ENCODE results near the gene ARG2. TPM values are rescaled to one million over a fixed set of nuclear protein-coding genes. Genes with fewer than 3 reads are reported as not detected.

ARG2 gene
- polyA plus RNA-seq, 1 donor from 2014 or later = 204 TPM

GRCh38 chr14:67607646-67608045 is 12.1 kb upstream of the ARG2 start:
- H2AFZ ChIP-seq (ENCODE audit: low read depth, low read length) = no peak overlapping the region
- H3K36me3 ChIP-seq (ENCODE audit: insufficient read depth, low read length) = no peaks in the 10 kb centered on the region
- TF ChIP-seq EZH2 (IDR thresholded peaks at IDR 0.05; ENCODE audit: borderline replicate concordance, insufficient read depth, low read length, poor library complexity, severe bottlenecking) (no peak), POLR2AphosphoS5 (IDR thresholded peaks at IDR 0.05) (no peak)
- no peak overlapping the region for H3K27ac ChIP-seq (ENCODE audit: low read length)
- no peak overlapping the region for H3K4me2 ChIP-seq (ENCODE audit: low read length)
- H3K9me2 ChIP-seq (ENCODE audit: insufficient read depth, low read length) = no peaks in the 10 kb centered on the region
- no peak overlapping the region for H3K9ac ChIP-seq (ENCODE audit: low read length)
- H3K27me3 ChIP-seq (ENCODE audit: insufficient read depth, low read depth, low read length) = no peaks in the 10 kb centered on the region
- H3K4me3 ChIP-seq (ENCODE audit: low read length) = no peak overlapping the region
- no peaks in the 10 kb centered on the region for H3K9me3 ChIP-seq (ENCODE audit: low read length)
- H3F3A ChIP-seq (ENCODE audit: insufficient read depth, low read length, poor library complexity, severe bottlenecking) = no peaks in the 10 kb centered on the region
- H4K20me1 ChIP-seq (ENCODE audit: insufficient read depth) = no peaks in the 10 kb centered on the region
- H3K79me2 ChIP-seq (replicated peaks; ENCODE audit: insufficient read depth, low read length) = no peaks in the 10 kb centered on the region

GRCh38 chr14:67609642-67610310 is 9.9 kb upstream of the ARG2 start:
- H3K9me3 ChIP-seq (ENCODE audit: low read length) = no peaks in the 10 kb centered on the region
- no peaks in the 10 kb centered on the region for H3K36me3 ChIP-seq (ENCODE audit: insufficient read depth, low read length)
- no peak overlapping the region for H3K4me2 ChIP-seq (ENCODE audit: low read length)
- no peak overlapping the region for H2AFZ ChIP-seq (ENCODE audit: low read depth, low read length)
- no peaks in the 10 kb centered on the region for H3K9me2 ChIP-seq (ENCODE audit: insufficient read depth, low read length)
- no peaks in the 10 kb centered on the region for H3K79me2 ChIP-seq (replicated peaks; ENCODE audit: insufficient read depth, low read length)
- H3K4me3 ChIP-seq (ENCODE audit: low read length) = no peak overlapping the region
- no peak overlapping the region for H3K9ac ChIP-seq (ENCODE audit: low read length)
- no peaks in the 10 kb centered on the region for H3F3A ChIP-seq (ENCODE audit: insufficient read depth, low read length, poor library complexity, severe bottlenecking)
- no peaks in the 10 kb centered on the region for H4K20me1 ChIP-seq (ENCODE audit: insufficient read depth)
- TF ChIP-seq SMC3 (conservative IDR thresholded peaks at IDR 0.05; ENCODE audit: poor library complexity) = no peak
- no peak overlapping the region for H3K27ac ChIP-seq (ENCODE audit: low read length)
- no peaks in the 10 kb centered on the region for H3K27me3 ChIP-seq (ENCODE audit: insufficient read depth, low read depth, low read length)

GRCh38 chr14:67610491-67610890 is 9.2 kb upstream of the ARG2 start:
- H3K4me3 ChIP-seq (ENCODE audit: low read length) = no peak overlapping the region
- H3K9me3 ChIP-seq (ENCODE audit: low read length) = no peaks in the 10 kb centered on the region
- TF ChIP-seq EZH2 (IDR thresholded peaks at IDR 0.05; ENCODE audit: borderline replicate concordance, insufficient read depth, low read length, poor library complexity, severe bottlenecking) (no peak), MXI1 (conservative IDR thresholded peaks at IDR 0.05; ENCODE audit: poor library complexity, severe bottlenecking) (no peak), SMC3 (conservative IDR thresholded peaks at IDR 0.05; ENCODE audit: poor library complexity) (no peak)
- H3K36me3 ChIP-seq (ENCODE audit: insufficient read depth, low read length) = no peaks in the 10 kb centered on the region
- H2AFZ ChIP-seq (ENCODE audit: low read depth, low read length) = no peak overlapping the region
- no peak overlapping the region for H3K9ac ChIP-seq (ENCODE audit: low read length)
- no peaks in the 10 kb centered on the region for H3K79me2 ChIP-seq (replicated peaks; ENCODE audit: insufficient read depth, low read length)
- H3K9me2 ChIP-seq (ENCODE audit: insufficient read depth, low read length) = no peaks in the 10 kb centered on the region
- H3K27me3 ChIP-seq (ENCODE audit: insufficient read depth, low read depth, low read length) = no peaks in the 10 kb centered on the region
- H3F3A ChIP-seq (ENCODE audit: insufficient read depth, low read length, poor library complexity, severe bottlenecking) = no peaks in the 10 kb centered on the region
- no peak overlapping the region for H3K4me2 ChIP-seq (ENCODE audit: low read length)
- H3K27ac ChIP-seq (ENCODE audit: low read length) = no peak overlapping the region
- no peaks in the 10 kb centered on the region for H4K20me1 ChIP-seq (ENCODE audit: insufficient read depth)

GRCh38 chr14:67618617-67619063 is 1.1 kb upstream of the ARG2 start:
- H3K4me2 ChIP-seq (ENCODE audit: low read length) = no peak overlapping the region
- peaks cover 8% of the 10 kb centered on the region for H3K36me3 ChIP-seq (ENCODE audit: insufficient read depth, low read length)

More at GRCh38 chr14:67618617-67619063, 1.1 kb upstream of the ARG2 start:
- Histone ChIP-seq H3K27me3 (ENCODE audit: insufficient read depth, low read depth, low read length) (no peaks in the 10 kb centered on the region), H3K4me3 (ENCODE audit: low read length) (no peak overlapping the region), H2AFZ (ENCODE audit: low read depth, low read length) (no peak overlapping the region), H4K20me1 (ENCODE audit: insufficient read depth) (no peaks in the 10 kb centered on the region), H3K9me3 (ENCODE audit: low read length) (no peaks in the 10 kb centered on the region), H3K9ac (ENCODE audit: low read length) (peak overlapping the region; percentile 95), H3K27ac (ENCODE audit: low read length) (peak overlapping the region; percentile 92), H3F3A (ENCODE audit: insufficient read depth, low read length, poor library complexity, severe bottlenecking) (no peaks in the 10 kb centered on the region), H3K9me2 (ENCODE audit: insufficient read depth, low read length) (no peaks in the 10 kb centered on the region), H3K79me2 (replicated peaks; ENCODE audit: insufficient read depth, low read length) (peaks cover 12% of the 10 kb centered on the region)
- TF ChIP-seq POLR2AphosphoS5 (IDR thresholded peaks at IDR 0.05) (no peak), MXI1 (conservative IDR thresholded peaks at IDR 0.05; ENCODE audit: poor library complexity, severe bottlenecking) (no peak), RAD21 (conservative IDR thresholded peaks at IDR 0.05) (peak; percentile 65), SMC3 (conservative IDR thresholded peaks at IDR 0.05; ENCODE audit: poor library complexity) (peak; percentile 74), CTCF (IDR thresholded peaks at IDR 0.05; ENCODE audit: poor library complexity, severe bottlenecking) (peak; percentile 79)

Data from neural cell (in vitro differentiated cells).